Osteoblast (primary cell): ENCODE measurements around the gene EML1. TPM values are rescaled to one million over a fixed set of nuclear protein-coding genes. Genes with fewer than 3 reads are reported as not detected.
A peak's percentile ranks its signal among the peaks of the same experiment; 100 is the strongest.

ENCODE experiments used
- DNase-seq: peaks from one replicate; pipeline ENCODE4 v3.0.0; 2011; ENCODE audit warnings: low spot score, mixed read lengths; ENCODE audit not compliant: insufficient read length; ENCODE audit errors: missing footprints
- H2AFZ ChIP-seq: 2 replicates; pipeline ENCODE4 v1.6.0; 2011; ENCODE audit warnings: mild to moderate bottlenecking, low read length
- H3K27ac ChIP-seq: 2 replicates; pipeline ENCODE4 v1.5.1; 2011; ENCODE audit warnings: mild to moderate bottlenecking, low read depth, low read length, moderate library complexity
- H3K27me3 ChIP-seq: 2 replicates; pipeline ENCODE4 v1.6.0; 2012; ENCODE audit warnings: mild to moderate bottlenecking, control low read depth, inconsistent platforms, low read length, moderate library complexity; ENCODE audit not compliant: insufficient read depth
- H3K36me3 ChIP-seq: 2 replicates; pipeline ENCODE4 v1.5.1; 2011; ENCODE audit warnings: mild to moderate bottlenecking, low read length, control low read depth, moderate library complexity; ENCODE audit not compliant: insufficient read depth
- H3K4me1 ChIP-seq: 2 replicates; pipeline ENCODE4 v1.5.1; 2011; ENCODE audit warnings: mild to moderate bottlenecking, low read length, control low read depth, moderate library complexity; ENCODE audit not compliant: insufficient read depth
- H3K4me2 ChIP-seq: 2 replicates; pipeline ENCODE4 v1.6.0; 2011; ENCODE audit warnings: mild to moderate bottlenecking, low read length; ENCODE audit not compliant: insufficient read depth
- H3K4me3 ChIP-seq: fragments of 200-600 bp; sonication (generic); 3 replicates; pipeline ENCODE4 v1.5.1; 2012; ENCODE audit warnings: mild to moderate bottlenecking, low read length, inconsistent platforms; ENCODE audit not compliant: insufficient read depth
- H3K79me2 ChIP-seq: 2 replicates; pipeline ENCODE4 v1.6.0; 2012; ENCODE audit warnings: mild to moderate bottlenecking, low read length, control low read depth, inconsistent platforms; ENCODE audit not compliant: insufficient read depth
- H3K9me3 ChIP-seq: 2 replicates; pipeline ENCODE4 v1.5.1; 2011; ENCODE audit warnings: low read depth, low read length, control low read depth
- H4K20me1 ChIP-seq: 2 replicates; pipeline ENCODE4 v1.6.0; 2012; ENCODE audit warnings: mild to moderate bottlenecking, low read length, control low read depth; ENCODE audit not compliant: insufficient read depth
- CTCF ChIP-seq: IDR thresholded peaks from 2 replicates; pipeline ENCODE4 v1.5.1; 2011; ENCODE audit warnings: mild to moderate bottlenecking, low read depth, low read length, moderate library complexity; ENCODE audit errors: extremely low read depth
- total RNA-seq: library from RNA; depleted of rRNA; stranded (reverse); fragments of >200 nt; gene quantifications from 2 replicates; pipeline ENCODE4 v1.2.3, GENCODE V29; 2012

The EML1 gene
- total RNA-seq, 1 donor = 46.7 TPM

DNA sequence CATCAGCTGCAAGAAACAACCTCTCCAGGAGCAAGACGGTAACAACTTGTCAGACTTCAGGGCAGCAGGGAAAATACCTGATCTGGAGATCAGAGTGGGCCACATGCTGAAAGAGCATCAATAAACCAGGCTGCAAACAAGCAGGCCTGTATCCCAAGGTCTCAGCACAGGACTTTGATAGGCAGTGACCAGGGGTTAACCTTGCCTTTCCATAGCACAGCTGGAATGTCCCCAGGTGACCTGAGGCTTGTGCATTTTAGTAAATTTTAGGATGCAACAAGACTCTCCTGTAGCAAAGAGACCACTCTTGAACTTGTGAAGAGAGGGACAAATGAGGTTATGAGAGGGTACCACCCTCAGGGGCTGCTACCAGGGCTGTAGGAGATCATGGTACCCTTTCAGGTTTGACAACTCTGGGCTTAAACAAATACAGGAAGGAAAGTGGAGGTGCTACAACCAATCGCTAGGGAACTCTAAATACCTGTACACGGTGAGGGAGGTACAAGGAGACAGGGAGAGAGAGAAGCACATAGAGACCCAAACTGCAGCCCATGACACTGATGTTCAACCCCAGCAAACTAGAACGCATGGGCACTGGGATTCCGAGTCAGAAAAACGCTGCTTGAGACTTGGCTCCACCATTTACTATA is 176.6 kb downstream of the EML1 start:
- Histone ChIP-seq H3K4me2 (peak overlapping the region; percentile 63), H3K9me3 (no peaks in the 10 kb centered on the region)
- no peak for TF ChIP-seq CTCF

DNA sequence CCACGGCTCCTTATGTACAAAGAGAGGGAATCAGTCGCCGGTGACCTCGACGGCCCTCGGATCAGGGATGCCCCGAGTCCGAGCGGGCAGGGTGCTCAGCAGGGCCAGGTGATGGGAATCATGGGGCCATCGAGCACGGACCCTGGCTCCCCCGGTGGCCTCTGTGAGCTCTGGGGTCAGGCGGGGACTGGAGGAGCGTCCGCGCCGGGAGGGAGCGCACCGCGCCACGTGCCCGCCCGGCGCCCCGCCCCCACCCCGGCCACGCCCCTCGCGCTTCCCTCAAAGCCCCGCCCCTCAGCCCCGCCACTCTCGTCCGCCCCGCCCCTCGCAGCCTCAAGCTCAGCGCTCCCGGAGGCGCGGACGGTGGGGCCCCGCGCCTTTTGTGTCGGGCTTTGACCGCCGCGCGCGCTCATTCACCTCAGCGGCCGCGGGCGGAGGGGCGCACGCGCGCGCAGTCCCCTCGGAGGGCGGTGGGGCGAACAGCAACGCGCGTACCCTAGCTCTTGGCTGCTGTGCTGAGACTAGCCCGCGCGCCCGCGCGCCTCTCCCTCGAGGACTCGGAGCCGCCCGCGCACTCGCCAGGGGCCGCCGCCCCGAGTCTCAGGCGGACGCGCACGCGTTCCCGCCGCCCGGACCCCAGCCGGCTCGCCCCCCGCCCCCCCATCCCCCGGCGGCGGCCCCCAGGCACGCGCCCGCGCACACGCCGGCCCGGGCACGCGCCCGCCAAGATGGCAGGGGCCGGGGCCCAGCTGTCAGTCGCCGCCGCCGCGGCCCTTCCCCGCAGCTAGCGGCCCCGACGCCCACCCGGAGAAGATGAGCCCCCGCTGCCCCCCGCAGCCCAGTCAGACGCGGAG is 178.1 kb downstream of the EML1 start:
- peaks cover 20% of the 10 kb centered on the region for H3K4me1 ChIP-seq
- peak overlapping the region; percentile 80 for H2AFZ ChIP-seq
- no peaks in the 10 kb centered on the region for H3K27me3 ChIP-seq
- peaks cover 7% of the 10 kb centered on the region for H4K20me1 ChIP-seq
- no peaks in the 10 kb centered on the region for H3K36me3 ChIP-seq
- peaks cover 27% of the 10 kb centered on the region for H3K79me2 ChIP-seq
- DNase-seq = peak; percentile 99
- no peak overlapping the region for H3K27ac ChIP-seq
- H3K9me3 ChIP-seq = peaks cover 3% of the 10 kb centered on the region
- peak overlapping the region; percentile 51 for H3K4me2 ChIP-seq
- peak overlapping the region; percentile 78 for H3K4me3 ChIP-seq
- no peak for TF ChIP-seq CTCF

More for the DNA sequence above, 176.6 kb downstream of the EML1 start:
- Histone ChIP-seq H3K4me1 (peaks cover 20% of the 10 kb centered on the region), H2AFZ (no peak overlapping the region), H3K79me2 (peaks cover 20% of the 10 kb centered on the region), H3K27me3 (no peaks in the 10 kb centered on the region), H3K4me3 (no peak overlapping the region), H3K36me3 (no peaks in the 10 kb centered on the region), H4K20me1 (peaks cover 4% of the 10 kb centered on the region), H3K27ac (peak overlapping the region; percentile 52)
- no peak for DNase-seq

- H4K20me1 ChIP-seq = peaks cover 7% of the 10 kb centered on the region
- H3K4me2 ChIP-seq = peak overlapping the region; percentile 89
- H3K4me1 ChIP-seq = peaks cover 20% of the 10 kb centered on the region
- H3K4me3 ChIP-seq = peak overlapping the region; percentile 78
- peaks cover 33% of the 10 kb centered on the region for H3K79me2 ChIP-seq
- peak overlapping the region; percentile 87 for H2AFZ ChIP-seq
- no peaks in the 10 kb centered on the region for H3K27me3 ChIP-seq
- H3K27ac ChIP-seq = peak overlapping the region; percentile 40
- TF ChIP-seq CTCF = no peak
- H3K9me3 ChIP-seq = peaks cover 3% of the 10 kb centered on the region
- no peaks in the 10 kb centered on the region for H3K36me3 ChIP-seq
- DNase-seq = peak; percentile 92
These were observed 178.9 kb downstream of the EML1 start for GRCh38 chr14:99971941-99972747.
